Renal cortical epithelial cell (primary cell): Measurements from ENCODE around the gene SLC4A8. TPM values are rescaled to one million over a fixed set of nuclear protein-coding genes. Genes with fewer than 3 reads are reported as not detected.

Experiments used
- DNase-seq: peaks from one replicate; pipeline ENCODE4 v3.0.0-alpha.2; 2011; ENCODE audit warnings: low read depth
- total RNA-seq: library from RNA; depleted of rRNA; stranded (reverse); fragments of >200 nt; gene quantifications from 2 replicates; pipeline ENCODE4 v1.2.3, GENCODE V29; 2014

SLC4A8 gene
- total RNA-seq, 1 donor from 2014 or later: 2.1 TPM

- no peak for DNase-seq
Observed at GRCh38 chr12:51525518-51525917, 100.9 kb downstream of the SLC4A8 start.

DNA sequence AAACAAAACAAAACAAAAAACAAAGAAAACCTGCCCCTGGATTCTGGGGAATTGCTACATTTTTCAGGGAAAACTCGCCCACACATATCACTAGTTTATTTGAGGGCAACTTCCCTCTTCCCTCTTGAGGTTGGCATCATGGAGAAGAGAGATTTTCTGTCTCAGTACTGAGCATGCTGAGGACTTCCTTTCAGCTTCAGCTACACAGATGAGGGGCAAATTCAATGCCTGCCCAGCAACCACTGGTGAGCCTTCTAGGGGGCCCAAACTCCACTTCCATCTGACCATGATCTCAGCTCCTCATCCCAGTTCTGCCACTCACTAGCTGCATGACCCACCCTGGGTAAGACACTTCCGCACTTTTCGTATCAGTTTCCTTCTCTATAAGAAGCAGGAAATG, 103.3 kb downstream of the SLC4A8 start:
- no peak for DNase-seq

- no peak for DNase-seq
Observed at GRCh38 chr12:51528852-51529650, 104.4 kb downstream of the SLC4A8 start.

DNA sequence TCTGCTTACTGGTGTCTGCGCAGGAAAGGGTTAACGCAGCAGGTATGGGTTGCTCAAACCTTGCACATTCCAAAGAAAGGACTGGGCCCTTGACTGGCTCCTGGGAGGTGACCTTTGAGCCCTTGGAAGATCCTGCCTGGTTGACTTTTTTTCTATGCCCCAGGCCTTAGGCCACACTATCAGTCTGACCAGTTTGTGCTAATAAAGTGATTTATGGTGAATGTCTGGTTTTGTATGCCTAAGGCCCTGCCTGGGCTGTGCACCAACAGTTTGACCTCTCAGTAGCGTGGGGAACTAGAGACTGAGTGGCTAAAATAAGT, 105.0 kb downstream of the SLC4A8 start:
- no peak for DNase-seq

DNA sequence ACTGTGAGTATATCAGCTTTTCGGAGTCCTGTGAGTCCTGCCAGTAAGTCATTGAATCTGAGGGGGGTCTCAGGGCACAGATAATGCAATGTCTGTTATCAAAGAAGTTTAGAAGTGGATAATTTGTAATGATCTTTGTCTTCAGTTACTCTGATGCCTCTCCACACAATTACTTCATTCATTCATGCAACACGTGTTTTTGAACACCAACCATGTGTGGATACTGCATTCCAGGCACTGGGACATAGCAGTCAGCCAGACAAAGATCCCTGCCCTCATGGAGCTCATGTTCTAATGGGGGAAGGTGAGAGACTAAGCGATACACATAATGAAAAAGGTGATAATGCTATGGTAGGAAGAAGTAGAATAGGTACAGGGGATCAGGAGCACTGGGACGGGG, 105.6 kb downstream of the SLC4A8 start:
- DNase-seq: no peak

GRCh38 chr12:51531284-51531977, 106.8 kb downstream of the SLC4A8 start:
- DNase-seq: no peak

DNA sequence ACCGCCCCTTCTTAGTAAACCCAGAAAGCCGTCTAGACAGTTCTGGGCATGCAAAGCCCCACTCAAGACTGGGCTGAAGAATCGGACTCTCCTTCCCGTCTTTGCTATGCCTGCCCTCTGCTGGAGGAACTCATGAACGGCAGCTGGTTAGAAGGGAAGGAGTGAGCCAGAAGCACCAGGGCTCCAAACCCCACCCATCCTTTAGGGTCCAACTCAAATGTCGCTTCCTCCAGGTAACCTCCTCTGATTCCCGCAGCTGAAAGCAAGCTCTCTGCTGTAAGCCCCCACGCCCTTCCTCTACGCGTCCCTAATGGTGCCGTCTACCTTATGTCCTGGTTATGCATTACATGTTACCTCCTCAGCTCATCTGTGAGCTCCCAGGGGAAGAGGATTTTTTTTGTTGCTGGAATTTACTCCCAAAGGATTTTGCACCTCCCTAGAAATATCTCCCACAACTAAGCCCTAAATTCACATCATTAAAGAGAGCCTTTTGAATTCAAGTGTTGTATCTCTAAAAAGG, 107.4 kb downstream of the SLC4A8 start:
- peak; percentile 57 for DNase-seq

- DNase-seq: peak; percentile 27
Observed at GRCh38 chr12:51533799-51534198, 109.2 kb downstream of the SLC4A8 start.

GRCh38 chr12:51534216-51535074, 109.8 kb downstream of the SLC4A8 start:
- no peak for DNase-seq

DNA sequence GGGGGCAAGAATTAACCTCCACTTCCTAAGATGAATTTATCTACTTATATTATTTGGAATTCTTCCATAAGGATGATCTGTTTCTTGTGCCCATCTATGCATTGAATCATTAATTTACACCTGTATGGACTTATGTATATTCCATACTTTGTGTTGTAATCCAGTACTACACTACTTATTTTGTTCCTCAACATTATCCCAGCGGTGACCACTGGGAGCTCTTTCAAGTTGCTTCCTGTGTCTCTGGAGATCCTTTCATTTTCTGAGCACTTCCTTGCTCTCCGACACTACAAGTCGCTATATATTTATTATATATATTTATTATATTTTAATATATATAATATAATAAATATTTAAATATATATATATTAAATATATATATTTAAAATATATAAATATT, 111.5 kb downstream of the SLC4A8 start:
- DNase-seq: no peak

GRCh38 chr12:51538149-51538548, 113.5 kb downstream of the SLC4A8 start:
- no peak for DNase-seq

DNA sequence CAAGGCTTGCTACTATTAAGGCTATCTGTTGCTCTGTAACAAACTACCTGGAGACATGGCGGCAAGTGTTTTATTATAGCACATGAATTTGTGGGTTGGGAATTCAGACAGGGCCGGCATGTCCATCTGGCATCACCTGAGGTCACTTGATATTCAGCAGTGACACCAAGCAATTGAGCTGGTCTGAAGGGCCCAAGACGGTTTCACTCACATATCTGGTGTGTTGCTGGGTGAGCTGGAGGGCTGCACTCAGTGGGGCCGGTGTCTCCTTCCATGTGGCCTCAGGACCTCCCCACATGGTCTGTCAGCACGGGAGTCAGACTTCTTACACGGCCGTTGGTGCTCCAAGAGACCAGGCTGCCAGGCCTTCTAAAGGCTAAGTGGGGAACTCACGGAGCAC, 114.0 kb downstream of the SLC4A8 start:
- DNase-seq: no peak

- DNase-seq: no peak
Observed at GRCh38 chr12:51540996-51541395, 116.4 kb downstream of the SLC4A8 start.

DNA sequence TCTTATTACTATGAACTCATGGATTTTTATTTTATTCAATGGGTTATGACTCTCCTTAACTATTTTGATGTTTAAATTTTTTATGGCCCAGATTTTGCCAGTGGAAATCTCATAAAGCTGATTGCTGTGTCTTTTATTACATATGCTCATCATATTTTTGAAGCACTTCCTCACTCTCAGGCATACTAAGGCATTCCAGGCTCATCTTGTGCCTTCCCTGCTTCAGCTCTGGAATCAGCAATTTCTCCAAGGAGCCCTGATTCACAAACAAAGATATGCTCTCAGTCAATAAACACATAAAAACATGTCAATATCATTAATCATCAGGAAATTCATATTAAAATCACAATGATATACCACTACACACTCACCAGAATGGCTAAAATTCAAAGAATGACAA, 121.5 kb downstream of the SLC4A8 start:
- DNase-seq: no peak

DNA sequence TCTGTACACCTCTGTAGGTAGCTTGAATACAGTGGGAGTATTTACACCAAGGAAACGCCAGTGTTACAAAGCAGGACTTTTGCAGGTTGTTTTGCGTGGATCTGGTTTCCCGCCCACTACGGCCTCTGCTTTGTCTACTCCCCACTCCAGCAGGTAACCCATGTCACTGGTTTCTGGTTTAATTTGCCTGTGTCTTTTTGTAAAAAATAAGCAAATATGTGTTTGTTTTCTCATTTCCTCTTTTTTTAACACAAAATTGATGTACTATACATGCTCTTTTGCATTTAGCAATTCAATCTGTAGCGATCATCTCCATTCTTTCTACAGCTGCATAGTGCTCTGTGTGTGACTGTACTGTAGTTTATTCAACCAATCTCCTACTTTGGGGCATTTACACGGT, 123.0 kb downstream of the SLC4A8 start:
- no peak for DNase-seq

- no peak for DNase-seq
Observed at GRCh38 chr12:51548241-51548640, 123.6 kb downstream of the SLC4A8 start.

DNA sequence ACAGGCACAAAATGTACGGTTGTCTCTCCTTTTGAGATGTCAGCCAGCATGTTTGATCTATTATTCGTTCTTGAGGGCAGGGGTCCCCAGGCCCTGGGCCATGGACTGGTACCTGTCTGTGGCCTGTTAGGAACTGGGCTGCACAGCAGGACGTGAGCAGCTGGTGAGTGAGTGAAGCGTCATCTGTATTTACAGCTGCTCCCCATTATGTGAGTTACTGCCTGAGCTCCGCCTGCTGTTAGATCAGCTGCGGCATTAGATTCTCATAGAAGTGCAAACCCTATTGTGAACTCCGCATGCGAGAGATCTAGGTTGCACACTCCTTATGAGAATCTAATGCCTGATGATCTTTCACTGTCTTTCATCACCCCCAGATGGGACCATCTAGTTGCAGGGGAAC, 125.0 kb downstream of the SLC4A8 start:
- no peak for DNase-seq

Other genes starting within 250 kb of the SLC4A8 start
- gene POU6F1, start 206.8 kb upstream of the SLC4A8 start, total RNA-seq: 0.35 and 2.6 TPM in 2 replicates
- gene DAZAP2, start 186.0 kb upstream of the SLC4A8 start, total RNA-seq: 88.9 and 170 TPM in 2 replicates
- 19.8 and 22.5 TPM in 2 replicates for gene SMAGP, start 154.4 kb upstream of the SLC4A8 start, total RNA-seq
- not detected in 2 replicates for gene BIN2, start 100.7 kb upstream of the SLC4A8 start, total RNA-seq
- not detected in 2 replicates for gene CELA1, start 78.2 kb upstream of the SLC4A8 start, total RNA-seq
- gene GALNT6, start 33.4 kb upstream of the SLC4A8 start, total RNA-seq: 41.6 and 93.3 TPM in 2 replicates
- 1.0 and 1.1 TPM in 2 replicates for gene SCN8A, start 166.4 kb downstream of the SLC4A8 start, total RNA-seq